Right lobe of liver (tissue), 4 donors: ENCODE results near the gene MICU2.

Experiments
- POLR2A ChIP-seq: fragments of 450-650 bp; IDR thresholded peaks from one replicate; pipeline ENCODE4 v1.6.1; 2017; ENCODE audit warnings: antibody characterized with exemption, mild to moderate bottlenecking
- TF ChIP-seq, protein P1 (sequence below), 4 donors: fragments of 200-600 bp in 3 of 4; fragments of 450-650 bp in 1 of 4; IDR thresholded peaks; one replicate each; pipeline versions ENCODE4 v1.5.1 to v1.8.0; 2016 to 2022; ENCODE audit warnings: antibody characterized with exemption in 4 of 4, mild to moderate bottlenecking in 2 of 4
- donor health status: DM: no; HTN: no; CAD: no.
- donor health status: DM: no; HTN: no; CAD: no.
- donor health status: DM: no; HTN: yes; CAD: no.

DNA sequence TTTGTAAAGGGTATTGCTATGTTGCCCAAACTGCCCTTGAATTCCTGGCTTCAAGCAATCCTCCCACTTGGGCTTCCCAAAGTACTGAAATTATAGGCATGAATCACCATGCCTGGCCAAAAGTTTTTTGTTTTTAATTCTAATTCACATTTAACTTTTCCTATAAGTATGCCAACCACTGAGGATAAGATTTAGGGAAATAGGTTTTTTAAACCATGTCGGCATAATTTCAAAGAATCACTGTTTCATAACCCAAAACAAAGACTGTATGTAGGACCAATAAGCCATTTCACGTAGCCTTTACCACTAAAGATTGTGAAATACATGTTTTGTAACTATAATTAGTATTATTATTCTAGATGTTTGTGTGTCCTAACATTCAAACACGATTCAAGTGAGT lies 153.0 kb downstream of the MICU2 start:
- TF ChIP-seq, protein P1, sequence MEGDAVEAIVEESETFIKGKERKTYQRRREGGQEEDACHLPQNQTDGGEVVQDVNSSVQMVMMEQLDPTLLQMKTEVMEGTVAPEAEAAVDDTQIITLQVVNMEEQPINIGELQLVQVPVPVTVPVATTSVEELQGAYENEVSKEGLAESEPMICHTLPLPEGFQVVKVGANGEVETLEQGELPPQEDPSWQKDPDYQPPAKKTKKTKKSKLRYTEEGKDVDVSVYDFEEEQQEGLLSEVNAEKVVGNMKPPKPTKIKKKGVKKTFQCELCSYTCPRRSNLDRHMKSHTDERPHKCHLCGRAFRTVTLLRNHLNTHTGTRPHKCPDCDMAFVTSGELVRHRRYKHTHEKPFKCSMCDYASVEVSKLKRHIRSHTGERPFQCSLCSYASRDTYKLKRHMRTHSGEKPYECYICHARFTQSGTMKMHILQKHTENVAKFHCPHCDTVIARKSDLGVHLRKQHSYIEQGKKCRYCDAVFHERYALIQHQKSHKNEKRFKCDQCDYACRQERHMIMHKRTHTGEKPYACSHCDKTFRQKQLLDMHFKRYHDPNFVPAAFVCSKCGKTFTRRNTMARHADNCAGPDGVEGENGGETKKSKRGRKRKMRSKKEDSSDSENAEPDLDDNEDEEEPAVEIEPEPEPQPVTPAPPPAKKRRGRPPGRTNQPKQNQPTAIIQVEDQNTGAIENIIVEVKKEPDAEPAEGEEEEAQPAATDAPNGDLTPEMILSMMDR (IDR thresholded peaks at IDR 0.05): no peak
- no peak for TF ChIP-seq POLR2A
